DMS53 (cell line): Measurements from ENCODE around the gene LRRC8A.

Experiments used
- DNase-seq: peaks from one replicate; lab custom pipeline; 2025; lab: John Stamatoyannopoulos, UW

The LRRC8A gene

DNA sequence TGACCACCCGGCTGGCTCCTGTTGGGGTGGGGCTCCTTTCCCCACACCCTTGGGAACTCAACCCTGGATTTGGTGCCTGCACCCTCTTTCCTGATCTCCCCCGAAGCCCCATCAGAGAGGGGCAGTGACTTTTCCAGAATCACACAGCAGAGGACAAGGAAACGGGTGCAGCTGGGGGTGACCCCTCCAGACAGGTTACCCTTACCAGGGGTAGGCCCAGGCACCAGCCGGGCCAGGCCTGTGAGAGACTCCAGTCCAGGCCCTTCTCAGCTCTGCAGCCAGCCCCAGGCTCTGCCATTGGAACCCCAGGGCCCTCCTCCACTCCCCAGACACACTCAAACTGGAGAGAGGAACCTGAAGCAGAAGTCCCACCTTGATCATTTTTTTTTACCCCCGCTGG lies 19.9 kb downstream of the LRRC8A start:
- no peak for DNase-seq

DNA sequence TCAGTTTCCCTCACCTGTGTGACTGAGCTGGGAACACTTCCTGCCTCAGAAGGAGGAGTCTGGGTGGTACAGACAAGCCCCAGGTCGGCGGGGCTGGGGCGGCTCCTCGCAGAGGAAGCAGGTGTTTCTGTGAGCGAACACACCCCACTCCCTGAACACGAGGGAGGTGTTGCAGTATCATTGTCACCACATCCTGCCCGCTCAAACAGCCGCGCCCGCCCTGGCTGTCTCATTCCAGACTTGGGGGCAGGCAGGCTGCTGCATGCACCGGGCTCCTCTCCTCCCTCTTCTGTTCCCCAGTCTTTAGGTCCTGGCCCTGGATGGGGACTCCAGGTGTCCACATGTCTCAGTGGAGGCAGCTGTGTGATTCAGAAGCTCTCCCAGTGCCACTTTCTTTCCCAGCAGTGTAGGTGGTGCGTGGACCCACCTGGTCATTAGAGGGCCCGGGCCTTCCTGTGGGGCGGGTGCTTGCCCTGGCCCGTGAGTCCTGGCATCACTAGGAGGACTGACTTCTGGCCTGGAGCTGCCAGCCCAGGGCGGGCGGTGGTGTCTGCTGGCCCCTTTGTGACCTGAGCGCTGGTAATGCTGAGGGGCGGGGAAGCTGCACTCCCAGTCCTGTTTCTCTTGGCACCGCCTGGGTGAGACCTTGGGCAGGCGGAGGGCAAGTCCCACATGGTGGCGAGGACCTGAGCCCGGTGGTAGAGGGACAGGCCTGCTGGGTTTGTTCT lies 20.6 kb downstream of the LRRC8A start:
- DNase-seq: no peak

DNA sequence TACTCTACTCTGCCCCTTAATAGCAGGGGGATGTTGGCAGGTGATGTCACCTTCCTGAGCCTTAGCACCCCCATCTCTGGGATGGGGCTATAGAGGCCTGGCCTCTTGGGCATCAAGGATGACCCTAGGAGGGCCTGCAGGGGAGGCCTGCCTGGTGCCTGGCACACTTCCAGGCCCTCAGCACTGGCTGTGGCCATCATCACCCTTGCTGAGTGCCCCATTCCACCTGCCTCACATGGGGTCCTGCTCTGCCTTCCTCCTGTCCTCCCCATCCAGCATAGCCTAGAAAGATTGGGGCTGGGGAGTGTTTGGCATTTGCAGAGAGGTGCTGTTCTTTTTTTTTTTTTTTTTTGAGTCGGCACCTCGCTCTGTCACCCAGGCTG lies 21.1 kb downstream of the LRRC8A start:
- no peak for DNase-seq

DNA sequence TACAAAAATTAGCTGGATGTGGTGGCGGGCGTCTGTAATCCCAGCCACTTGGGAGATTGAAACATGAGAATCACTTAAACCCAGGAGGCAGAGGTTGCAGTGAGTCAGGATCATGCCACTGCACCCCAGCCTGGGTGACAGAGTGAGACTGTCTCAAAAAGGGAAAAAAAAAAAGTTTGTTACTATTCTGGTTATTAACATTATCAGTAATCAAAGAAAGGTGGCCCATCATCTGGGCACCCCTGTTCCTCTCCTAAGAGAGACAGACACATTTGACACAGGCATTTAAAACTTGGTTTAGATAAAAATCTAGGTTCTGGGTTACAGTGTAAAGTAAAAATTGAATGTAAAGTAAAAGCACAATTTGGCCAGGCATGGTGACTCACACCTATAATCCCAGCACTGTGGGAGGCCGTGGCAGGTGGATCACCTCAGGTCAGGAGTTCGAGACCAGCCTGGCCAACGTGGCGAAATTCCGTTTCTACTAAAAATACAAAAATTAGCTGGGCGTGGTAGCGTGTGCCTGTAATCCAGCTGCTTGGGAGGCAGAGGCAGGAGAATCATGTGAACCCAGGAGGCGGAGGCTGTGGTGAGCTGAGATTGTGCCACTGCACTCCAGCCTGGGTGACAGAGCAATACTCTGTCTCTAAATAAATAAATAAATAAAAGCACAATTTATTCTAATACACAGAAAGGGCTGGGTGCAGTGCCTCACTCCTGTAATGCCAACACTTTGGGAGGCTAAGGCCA lies 22.1 kb downstream of the LRRC8A start:
- no peak for DNase-seq

DNA sequence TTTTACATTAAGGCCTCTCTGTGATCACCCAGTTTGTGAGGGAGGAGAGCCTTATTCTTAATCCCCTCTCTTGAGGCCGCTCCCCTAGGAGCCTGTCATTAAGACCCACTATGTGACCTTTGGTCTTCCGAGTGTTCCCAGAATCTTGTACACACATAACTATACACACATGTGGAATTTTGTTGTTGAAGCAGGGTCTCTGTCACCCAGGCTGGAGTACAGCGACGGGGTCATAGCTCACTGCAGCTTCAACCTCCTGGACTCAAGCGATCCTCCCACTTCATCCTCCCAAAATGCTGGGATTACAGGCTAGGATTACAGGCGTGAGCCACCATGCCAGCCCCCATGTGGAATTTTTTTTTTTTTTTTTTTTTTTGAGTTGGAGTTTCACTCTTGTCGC lies 24.0 kb downstream of the LRRC8A start:
- DNase-seq: no peak

DNA sequence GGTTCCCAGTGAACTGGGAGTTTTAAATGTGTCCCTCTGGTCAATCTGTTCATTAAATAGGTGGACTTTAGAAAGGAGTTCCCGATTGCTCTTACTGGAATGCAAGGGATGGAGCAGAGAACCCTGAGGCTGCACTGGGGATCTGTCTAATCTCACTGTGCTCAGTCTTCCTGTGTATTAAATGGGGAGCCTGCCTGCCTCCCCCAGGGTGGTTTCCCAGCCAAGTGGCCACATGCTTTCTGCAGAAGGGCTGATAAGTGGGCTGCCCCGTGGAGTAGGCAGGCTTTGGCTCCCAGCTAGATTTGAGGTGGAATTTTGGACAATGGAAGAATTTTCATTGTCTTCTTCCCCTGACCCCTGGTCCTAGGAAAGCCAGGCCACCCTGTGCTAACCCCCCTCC lies 24.8 kb downstream of the LRRC8A start:
- no peak for DNase-seq

DNA sequence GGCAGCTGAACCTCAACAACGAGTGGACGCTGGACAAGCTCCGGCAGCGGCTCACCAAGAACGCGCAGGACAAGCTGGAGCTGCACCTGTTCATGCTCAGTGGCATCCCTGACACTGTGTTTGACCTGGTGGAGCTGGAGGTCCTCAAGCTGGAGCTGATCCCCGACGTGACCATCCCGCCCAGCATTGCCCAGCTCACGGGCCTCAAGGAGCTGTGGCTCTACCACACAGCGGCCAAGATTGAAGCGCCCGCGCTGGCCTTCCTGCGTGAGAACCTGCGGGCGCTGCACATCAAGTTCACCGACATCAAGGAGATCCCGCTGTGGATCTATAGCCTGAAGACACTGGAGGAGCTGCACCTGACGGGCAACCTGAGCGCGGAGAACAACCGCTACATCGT lies 26.4 kb downstream of the LRRC8A start:
- DNase-seq: no peak

DNA sequence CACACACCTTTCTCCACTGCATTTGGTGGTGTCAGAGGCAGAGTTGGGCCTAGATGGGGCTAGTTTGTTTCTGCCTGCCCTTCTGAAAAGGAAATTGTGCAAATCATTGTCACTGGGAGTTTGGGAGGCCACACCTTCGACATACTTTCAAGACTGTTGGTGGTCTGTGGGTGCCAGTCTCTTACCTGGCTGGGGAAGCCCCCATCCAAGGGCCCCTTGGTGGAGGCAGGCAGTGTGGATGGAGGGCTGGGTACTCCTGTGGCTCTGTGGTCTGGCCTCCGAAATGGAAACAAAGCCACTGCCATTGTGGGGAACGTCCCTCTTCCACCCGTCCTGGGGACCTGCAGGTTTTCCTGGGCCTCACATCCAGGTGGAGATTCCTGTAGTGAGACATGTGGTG lies 27.9 kb downstream of the LRRC8A start:
- no peak for DNase-seq

DNA sequence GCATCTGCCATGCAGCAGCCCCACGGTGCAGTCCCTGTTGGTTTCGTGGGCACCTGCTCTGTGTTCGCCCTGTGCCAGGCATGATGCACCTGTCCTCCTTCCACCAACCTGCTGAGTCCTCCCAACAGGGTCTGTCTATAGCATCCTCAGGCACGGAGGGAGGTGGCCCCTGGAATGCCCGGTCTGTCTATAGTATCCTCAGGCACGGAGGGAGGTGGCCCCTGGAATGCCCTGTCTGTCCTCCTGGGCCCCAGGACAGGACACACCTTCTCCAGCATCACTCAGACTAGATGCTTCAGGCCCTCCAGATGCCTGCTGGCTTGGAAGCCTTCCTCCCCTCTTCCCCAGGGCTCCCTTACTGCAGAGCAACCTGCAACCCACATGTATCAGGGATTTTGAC lies 29.0 kb downstream of the LRRC8A start:
- DNase-seq: no peak

DNA sequence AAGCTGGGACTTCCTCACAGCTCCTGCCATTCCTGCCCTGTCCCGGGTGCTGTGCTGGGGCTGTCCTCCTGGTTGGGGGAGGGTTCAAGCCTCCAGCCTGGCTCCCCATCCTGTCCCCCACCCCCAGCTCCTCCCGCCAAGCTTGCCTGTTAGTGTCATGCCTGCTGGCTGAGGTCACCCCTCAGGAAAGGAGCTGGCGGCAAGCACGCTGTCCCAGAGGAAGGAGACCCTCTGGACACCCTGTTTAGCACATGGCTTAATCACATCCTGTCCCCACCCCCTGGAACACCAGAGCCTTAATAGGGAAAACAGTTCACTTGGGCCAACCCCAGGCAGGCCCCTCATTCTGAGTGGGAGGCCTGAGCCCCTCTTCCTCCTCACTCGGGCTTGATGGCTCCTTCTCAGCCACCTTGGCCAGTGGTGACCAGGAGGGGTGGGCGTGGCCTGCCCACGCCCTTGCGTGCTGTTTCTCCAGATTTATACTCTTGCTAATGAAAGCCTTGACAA lies 29.6 kb downstream of the LRRC8A start:
- no peak for DNase-seq

DNA sequence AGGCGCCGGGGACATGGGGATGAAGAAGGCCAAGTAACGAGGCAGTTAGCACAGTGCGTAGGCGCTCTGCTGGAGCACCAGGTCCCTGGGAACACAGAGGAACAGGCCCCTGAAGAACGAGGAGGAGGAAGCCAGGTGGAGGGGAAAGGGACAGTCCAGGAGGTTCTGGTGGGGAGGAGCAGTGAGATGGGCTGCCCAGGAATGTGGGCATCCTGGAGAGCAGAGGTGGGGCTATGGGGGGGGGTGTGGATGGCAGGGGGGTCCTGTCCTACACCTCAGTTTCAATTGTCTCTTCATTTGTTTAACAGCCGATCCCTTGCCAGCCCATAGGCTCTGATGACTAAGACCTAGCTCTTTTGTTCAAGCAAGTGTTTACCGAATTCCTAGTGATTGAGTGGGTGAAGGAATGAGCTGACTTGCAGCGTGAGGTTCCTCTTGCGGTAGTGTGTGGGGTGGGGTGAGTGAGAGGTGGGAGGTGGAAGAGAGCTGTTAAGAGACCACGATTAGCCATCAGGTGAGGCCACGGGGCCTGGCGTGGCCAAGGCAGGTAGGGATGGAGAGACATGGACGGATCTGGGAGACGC lies 30.4 kb downstream of the LRRC8A start:
- DNase-seq: peak; percentile 51

DNA sequence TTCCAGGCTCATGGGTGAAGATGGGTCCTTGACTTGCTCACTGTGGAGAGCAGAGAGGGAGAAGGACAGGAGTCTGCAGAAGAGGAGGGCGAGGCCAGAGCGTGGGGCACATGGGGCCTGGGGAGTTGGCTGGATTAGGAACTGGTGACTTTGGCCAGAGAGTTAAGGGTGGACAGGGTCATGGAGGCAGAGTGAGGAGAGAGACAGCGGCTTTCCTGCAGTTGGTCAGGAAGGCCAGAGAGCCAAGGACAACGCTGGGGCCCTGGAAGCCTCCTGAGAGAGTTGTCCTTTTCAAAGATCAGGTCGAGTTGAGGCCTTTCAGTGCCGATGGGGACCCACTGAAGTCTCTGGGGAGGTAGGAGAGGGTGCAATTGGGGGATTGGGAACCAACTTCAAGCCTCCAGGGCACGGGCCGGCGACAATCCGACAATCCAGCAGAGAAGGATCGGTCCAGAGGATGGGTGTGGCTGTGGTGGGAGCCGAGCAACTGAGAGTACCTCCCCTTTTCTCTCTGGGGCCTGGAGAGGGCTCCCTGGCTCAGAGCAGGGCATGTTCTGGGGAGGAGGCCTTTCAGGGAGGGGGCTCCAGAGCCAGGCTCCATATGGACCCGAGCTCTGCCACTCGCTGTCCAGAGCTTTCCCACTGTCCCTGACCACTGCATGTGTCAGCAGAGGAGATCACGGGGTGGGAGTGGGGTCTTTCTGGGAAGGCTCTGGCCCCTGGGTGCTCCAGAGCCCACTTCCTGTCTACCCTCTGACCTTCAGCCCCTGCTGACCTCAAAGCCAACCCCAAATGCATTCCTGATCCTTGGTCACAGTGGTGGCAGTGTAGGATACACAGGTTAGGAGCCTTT lies 31.3 kb downstream of the LRRC8A start:
- DNase-seq: no peak

DNA sequence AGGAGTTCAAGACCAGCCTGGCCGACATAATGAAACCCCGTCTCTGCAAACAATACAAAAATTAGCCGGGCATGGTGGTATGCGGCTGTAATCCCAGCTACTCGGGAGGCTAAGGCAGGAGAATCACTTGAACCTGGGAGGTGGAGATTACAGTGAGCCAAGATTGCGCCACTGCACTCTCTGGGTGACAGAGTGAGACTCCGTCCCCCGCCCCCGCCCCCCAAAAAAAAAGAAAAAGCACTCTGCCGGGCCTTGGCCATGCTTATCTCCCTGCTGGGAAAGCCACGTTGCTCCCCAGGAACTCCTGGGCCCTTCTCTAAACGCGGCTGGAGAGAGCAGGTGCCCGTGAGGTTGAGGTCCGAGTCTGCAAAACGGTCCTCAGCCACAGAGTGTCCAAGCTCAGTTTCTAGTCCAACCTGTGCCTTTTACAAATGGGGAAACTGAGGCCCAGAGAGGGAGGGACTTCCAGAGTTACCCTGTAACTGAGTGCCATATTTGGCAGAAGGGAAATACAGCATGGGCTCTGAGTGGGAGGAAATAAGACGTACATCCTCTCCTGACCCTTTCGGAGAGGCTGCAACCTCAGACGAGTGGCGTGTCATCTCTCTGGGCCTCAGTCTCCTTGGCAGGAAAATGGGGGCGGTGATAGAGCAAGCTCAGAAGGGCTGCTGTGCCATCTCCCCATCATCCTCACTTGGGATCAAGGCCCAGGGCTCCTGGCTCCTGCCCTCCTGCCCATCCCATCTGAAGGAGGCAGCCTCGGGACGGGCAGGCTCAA lies 32.3 kb downstream of the LRRC8A start:
- DNase-seq: no peak

DNA sequence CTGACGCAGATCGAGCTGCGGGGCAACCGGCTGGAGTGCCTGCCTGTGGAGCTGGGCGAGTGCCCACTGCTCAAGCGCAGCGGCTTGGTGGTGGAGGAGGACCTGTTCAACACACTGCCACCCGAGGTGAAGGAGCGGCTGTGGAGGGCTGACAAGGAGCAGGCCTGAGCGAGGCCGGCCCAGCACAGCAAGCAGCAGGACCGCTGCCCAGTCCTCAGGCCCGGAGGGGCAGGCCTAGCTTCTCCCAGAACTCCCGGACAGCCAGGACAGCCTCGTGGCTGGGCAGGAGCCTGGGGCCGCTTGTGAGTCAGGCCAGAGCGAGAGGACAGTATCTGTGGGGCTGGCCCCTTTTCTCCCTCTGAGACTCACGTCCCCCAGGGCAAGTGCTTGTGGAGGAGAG lies 34.3 kb downstream of the LRRC8A start:
- no peak for DNase-seq

DNA sequence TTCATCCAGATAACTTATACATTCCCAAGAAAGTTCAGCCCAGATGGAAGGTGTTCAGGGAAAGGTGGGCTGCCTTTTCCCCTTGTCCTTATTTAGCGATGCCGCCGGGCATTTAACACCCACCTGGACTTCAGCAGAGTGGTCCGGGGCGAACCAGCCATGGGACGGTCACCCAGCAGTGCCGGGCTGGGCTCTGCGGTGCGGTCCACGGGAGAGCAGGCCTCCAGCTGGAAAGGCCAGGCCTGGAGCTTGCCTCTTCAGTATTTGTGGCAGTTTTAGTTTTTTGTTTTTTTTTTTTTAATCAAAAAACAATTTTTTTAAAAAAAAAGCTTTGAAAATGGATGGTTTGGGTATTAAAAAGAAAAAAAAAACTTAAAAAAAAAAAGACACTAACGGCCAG lies 34.8 kb downstream of the LRRC8A start:
- no peak for DNase-seq

DNA sequence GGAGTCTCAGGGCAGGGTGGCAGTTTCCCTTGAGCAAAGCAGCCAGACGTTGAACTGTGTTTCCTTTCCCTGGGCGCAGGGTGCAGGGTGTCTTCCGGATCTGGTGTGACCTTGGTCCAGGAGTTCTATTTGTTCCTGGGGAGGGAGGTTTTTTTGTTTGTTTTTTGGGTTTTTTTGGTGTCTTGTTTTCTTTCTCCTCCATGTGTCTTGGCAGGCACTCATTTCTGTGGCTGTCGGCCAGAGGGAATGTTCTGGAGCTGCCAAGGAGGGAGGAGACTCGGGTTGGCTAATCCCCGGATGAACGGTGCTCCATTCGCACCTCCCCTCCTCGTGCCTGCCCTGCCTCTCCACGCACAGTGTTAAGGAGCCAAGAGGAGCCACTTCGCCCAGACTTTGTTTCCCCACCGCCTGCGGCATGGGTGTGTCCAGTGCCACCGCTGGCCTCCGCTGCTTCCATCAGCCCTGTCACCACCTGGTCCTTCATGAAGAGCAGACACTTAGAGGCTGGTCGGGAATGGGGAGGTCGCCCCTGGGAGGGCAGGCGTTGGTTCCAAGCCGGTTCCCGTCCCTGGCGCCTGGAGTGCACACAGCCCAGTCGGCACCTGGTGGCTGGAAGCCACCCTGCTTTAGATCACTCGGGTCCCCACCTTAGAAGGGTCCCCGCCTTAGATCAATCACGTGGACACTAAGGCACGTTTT lies 35.4 kb downstream of the LRRC8A start:
- no peak for DNase-seq

DNA sequence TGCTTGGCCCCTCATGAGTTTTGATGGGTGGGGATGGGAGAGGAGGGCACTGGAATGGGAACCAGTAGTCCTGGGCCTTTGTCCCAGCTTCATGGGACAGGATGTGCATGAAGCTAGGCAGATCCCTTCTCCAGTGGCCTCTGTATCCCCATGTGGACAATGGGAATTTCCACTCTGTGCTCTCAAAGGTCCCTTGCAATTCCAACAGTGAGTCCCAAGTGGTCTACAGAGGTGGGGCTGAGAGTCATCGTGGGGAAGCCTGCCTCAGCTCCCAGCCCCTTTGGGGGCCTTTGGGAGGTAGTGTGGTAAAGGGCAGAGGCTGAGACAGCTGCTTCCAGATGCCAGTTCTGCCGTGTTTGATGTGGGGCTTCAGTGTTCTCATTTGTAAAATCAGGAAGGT lies 37.0 kb downstream of the LRRC8A start:
- no peak for DNase-seq

DNA sequence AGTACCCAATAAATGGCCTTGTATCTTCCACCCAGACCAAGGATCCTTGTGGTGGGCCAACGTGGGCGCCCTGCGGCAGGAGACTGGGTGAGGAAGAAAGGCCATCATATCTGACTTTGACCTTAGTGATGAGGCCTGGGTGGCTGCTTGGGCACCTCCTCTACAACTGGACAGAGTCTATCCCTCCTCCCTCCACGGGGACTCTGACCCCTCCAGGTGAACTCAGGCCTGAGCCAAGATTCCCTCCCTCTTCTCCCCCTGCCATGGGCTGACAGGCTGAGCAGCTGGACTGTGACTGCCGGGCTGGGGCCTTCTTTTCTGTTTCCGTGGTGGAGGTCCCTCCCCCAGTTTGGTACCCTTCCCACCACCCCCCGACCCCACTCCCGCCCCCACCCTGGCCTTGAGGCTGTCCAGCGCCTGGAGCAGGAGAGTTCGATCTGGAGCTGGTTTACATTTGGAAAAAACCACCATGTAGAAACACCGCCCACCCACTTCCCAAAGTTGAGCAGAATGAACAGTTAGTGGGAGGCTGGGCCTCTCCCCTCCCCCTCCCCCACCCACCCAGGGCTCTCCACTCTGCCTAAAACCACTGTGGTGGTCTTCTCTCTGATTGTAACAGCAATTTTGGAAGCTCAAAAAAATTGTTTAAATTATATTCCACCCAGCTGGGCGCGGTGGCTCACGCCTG lies 37.6 kb downstream of the LRRC8A start:
- no peak for DNase-seq

DNA sequence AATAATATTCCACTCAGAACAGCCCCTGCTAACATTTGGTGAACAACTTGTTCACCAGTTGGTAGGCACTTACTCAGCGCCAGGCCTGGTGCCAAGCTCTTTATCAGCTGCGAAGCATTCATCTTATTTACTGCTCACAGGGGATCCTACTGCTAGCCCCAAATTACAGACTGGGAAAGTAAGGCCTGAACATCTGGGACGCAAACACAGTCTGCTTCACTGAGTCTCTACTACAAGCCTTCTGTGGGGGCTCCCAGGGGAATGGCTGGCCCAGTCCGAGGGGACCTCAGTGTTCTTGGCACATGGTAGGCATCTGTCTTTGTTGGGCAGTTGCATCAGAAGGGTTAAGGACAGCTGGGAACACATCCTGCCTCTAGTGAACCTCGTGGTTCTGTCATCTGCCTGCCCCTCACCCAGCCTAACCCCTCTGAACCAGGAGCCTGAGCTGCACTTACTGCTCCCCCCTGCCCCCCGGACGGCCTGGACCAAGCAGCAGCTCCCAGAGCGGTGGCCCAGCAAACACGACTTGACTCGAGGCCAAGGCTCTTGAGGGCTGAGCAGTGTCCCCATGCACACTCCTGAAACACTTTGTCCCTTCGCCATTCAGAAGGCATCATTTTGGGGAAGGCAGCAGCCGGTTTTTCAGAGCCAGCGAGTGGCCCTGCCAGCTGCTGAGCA lies 38.6 kb downstream of the LRRC8A start, which contains the start of gene PHYHD1:
TSS of gene PHYHD1 (plus strand) at position 602 of the 678 bp plus-strand sequence. CDS start 1,342 bp downstream, outside the sequence.
- peak; percentile 41 for DNase-seq
